GM21723 (cell line): ENCODE data around the gene ABR.

Experiments
- ATAC-seq: cut with Tn5 transposase; IDR thresholded peaks from one replicate; pipeline ENCODE4 v1.9.1; 2021; ENCODE audit warnings: mild to moderate bottlenecking, moderate library complexity; ENCODE audit not compliant: unreplicated experiment

ABR gene

DNA sequence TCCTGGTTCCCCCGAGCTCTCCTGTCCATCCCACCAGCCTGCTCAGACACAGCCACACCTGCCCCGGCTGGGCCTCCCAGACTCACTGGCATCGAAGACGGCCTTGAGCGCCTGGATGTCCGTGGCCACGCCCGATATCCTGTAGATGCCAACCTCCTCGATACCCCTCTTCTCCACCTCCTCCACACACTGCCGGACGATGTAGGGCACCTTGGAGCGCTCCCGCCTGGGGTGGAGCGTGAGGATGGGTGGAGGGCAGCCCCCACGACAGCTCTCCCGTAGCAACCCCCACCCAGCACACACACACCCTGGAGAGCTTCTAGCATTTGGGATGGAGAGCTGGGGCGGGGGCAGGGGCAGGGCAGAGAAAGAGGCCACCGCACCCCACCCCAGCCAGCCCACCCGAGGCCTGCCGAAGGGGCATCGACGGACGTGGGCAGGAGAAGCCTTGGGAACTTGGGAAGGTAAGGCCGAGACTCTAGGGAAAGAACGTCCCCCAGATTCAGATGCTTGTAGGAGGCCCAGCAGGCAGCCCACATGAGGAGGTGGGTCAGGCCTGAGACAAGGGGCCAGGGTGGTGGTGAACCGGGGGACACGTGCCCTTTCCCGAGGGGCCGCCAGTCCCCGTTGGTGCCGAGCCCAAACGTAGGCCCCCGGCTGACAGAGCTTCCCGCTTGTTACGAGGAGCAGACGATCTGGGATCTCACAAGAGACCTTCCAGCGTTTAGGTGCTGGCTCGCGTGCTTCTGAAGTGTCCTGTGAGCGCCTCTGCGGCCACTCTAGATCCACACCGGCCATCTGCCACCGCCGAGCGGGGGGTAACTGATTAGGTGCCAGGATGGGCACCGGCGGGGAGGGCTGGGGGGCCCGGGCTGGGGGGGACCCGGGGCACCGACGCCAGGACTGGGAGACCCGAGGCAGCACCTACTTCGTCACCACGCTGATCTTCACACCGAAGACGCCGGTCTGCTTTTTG is 167.7 kb downstream of the ABR start:
- ATAC-seq: no peak

DNA sequence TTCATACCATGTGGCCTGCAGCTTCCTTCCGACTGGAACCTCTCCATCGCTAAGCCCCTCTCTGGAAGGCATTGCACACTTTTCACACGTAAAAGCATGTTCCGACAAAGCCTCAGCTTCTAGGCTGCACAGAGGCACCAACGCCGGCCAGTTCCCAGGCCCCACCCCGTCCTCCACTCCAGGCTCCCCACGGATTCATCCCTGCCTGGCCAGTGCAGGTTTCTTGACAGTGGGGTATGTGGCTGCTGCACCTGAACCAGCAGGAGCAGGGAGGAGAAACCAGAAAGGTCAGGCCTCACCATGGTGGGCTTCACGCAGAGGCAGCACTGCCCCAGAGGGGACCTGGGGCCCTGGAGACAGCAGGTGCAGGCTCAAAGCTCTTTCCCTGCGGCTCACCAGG is 168.6 kb downstream of the ABR start:
- no peak for ATAC-seq

- ATAC-seq: no peak
Measured at GRCh38 chr17:1010586-1010985, 169.2 kb downstream of the ABR start.

DNA sequence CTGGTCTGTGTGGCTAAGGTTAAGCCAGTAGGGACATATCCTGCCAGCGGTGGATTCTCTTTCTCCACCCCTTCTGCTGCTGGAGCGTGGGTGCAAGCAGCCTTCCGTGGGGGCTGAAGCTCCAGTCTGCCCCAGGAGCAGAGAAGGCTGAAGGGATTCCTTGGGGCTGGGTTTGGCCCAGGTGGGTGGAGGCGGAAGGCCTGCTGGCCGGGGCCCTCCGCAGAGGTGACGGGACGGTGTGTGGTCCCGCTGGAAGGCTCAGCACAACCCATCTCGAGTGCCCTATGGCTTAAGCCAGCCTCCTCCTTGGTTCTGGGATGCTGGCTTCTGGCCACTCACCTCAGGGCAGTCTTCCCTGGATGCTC is 169.7 kb downstream of the ABR start:
- no peak for ATAC-seq

- no peak for ATAC-seq
Measured at GRCh38 chr17:1009229-1010085, 170.3 kb downstream of the ABR start.

GRCh38 chr17:1008008-1008761 is 171.6 kb downstream of the ABR start:
- ATAC-seq: no peak

- ATAC-seq: no peak
Measured at GRCh38 chr17:1007310-1008007, 172.3 kb downstream of the ABR start.

DNA sequence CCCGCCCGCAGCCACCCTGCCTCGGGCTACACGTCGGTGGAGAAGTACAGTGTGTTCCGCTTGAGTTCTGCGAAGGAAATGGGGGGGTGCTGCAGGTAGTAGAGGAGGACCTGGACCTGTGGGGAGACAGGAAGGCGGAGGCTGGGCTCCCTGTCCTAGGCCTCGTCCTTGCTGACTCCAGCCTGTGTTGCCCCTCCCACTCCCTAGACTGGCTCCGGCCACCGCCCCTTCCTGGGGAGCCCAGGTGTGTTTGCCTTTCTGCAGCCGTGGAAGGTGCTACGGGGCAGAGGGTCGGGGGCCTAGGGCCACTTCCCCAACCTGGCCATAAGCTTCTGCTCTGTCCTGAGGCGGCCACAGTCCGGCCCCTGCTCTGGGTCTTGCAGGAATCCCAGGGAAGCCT is 173.7 kb downstream of the ABR start:
- ATAC-seq: no peak

DNA sequence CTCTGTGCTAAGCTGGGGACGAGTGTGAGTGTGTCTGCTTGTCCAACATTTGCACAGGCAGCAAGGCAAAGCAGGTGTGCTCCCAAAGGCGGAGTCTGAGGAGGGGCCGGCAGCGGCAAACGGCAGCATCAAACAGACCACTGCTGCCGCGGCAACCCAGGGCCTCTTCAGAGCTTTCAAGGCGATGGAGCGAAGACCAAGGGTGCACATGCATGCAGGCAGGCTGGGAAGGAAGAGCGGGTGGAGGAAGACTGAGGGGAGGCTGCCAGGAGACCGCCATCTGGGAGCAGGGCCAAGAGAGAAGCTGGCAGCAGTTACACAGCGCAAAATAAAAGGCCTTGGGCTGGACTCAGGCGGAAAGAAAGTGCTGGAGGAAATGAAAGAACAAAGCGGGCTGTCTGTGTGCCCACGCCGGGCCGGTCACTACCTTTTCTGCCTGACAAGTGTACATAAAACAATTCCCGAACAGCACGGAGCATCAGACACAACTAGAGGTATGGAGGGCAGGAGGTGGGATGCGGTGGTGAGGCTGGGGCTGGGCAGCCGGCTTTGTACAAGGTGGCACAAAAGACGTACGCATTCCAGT is 174.3 kb downstream of the ABR start:
- ATAC-seq: no peak

- ATAC-seq: no peak
Measured at GRCh38 chr17:1004769-1005295, 174.9 kb downstream of the ABR start.

DNA sequence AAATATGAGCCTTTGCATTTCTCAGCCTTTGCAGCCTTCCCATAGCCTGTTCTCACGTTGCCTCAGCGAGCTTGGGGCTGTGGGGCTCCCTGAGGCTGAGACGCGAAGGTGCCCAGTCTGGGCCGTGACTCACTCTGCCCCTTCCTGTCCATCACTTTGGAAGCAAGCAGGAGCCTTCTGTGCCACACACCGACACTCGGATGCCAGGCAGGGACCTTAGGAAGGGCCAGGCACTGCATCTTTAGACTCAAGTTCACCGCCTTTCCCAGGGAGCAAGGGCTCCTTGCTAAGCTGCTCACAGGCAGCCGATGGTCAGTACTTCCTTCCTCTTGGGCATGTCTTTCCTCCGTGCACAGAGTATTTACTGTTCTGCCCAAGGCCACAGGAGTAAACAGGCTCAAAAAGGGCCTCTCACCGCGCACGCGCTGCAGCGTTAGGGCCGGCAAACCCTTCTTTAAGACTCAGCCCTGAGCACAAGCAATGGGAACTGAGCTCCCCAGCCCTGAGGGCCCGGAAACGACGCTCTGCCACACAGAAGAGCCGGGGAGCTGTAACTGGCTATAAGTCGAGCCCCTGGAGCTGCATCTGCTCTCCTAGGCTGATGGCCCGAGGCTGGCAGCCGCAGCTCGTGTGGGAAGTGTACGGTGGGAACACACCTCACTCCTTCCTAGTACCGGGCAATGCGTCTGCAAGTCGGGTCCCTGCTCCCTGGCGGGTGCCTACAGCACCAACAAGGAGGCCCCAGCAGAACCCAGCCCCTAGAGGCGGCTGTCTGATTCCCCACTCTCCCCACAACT is 175.6 kb downstream of the ABR start:
- no peak for ATAC-seq

GRCh38 chr17:1003633-1003971 is 176.2 kb downstream of the ABR start:
- no peak for ATAC-seq

- ATAC-seq: no peak
Measured at GRCh38 chr17:1002771-1003555, 176.8 kb downstream of the ABR start.

GRCh38 chr17:1002412-1002753 is 177.4 kb downstream of the ABR start:
- no peak for ATAC-seq

GRCh38 chr17:1001640-1002411 is 178.0 kb downstream of the ABR start:
- no peak for ATAC-seq

GRCh38 chr17:1000597-1001461 is 179.0 kb downstream of the ABR start:
- no peak for ATAC-seq

DNA sequence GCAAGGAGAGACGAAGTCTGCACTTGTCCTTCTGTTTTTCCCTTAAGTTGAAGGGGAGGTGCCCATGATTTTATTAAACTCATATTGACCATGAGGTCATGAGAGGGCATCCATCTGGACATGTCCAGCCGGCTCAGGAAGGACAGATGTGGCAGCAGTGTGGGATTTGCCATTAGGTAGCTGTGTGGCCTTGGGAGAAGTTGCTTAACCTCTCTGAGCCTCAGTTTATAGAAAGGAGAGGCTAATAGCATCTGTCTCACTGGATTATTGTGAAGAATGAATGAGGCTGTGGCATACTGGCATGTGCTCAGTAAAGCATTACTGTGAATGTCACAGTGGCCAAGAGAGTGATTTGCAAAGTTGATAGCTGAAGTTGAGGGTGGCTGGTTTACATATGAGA is 181.7 kb downstream of the ABR start:
- no peak for ATAC-seq
